HG02571 (cell line): Measurements from ENCODE around the gene LST1.

Experiments used
- ATAC-seq: cut with Tn5 transposase; IDR thresholded peaks from one replicate; pipeline ENCODE4 v1.9.1; 2021; ENCODE audit warnings: mild to moderate bottlenecking, moderate library complexity; ENCODE audit not compliant: unreplicated experiment

The LST1 gene

DNA sequence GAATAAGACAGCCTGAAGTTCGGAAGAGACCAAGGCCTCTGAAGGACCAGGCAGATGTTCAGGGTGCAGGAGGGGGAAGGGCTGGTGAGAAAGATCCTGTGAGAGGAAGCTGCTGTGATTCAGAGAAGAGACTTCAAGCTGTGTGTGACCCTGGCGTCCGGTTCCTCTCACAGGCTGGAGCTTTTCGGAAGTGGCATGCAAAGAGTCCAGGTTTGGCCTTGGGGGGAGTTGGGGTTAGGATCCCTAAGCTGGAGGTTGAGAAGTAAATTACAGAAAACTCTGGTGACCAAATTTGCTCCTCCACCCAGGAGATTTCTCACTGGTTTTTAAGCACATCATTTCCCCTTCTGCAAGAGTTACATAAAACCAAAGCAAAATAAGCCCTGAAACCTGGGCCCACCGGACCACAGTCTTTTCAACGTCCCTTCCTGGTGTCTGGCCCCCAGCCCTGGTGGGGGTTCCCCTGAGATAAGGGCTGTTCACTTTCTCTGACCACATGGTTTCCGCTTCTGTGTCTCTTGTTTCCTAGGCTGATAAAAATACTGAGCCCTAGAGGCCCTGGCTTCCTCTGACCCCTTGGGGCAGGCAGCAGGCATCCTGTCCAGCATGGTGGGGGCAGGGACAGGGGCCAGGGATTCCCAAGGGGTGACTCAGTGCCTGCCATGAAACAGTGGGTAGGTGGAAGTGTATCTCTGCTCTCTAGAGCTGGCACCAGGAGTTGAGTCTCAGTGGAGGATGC lies 25.9 kb upstream of the LST1 start:
- no peak for ATAC-seq

DNA sequence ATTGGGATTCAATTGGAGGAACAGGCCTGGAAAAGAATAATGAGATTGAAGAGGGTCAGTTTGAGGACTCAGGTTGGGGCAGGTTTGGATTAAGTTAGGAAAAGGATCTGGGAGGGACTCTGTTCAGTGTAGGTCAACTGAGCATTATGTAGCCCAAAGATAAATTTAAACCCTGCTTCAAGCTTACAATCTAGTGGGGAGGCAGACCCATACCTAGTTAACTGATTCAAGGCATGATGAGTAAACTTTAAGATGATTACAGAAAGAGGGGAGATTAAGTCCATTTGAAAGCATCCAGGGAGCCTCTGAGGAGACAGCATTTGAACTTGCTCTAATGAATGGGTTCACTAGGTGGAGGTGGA lies 25.4 kb upstream of the LST1 start:
- ATAC-seq, result no peak

DNA sequence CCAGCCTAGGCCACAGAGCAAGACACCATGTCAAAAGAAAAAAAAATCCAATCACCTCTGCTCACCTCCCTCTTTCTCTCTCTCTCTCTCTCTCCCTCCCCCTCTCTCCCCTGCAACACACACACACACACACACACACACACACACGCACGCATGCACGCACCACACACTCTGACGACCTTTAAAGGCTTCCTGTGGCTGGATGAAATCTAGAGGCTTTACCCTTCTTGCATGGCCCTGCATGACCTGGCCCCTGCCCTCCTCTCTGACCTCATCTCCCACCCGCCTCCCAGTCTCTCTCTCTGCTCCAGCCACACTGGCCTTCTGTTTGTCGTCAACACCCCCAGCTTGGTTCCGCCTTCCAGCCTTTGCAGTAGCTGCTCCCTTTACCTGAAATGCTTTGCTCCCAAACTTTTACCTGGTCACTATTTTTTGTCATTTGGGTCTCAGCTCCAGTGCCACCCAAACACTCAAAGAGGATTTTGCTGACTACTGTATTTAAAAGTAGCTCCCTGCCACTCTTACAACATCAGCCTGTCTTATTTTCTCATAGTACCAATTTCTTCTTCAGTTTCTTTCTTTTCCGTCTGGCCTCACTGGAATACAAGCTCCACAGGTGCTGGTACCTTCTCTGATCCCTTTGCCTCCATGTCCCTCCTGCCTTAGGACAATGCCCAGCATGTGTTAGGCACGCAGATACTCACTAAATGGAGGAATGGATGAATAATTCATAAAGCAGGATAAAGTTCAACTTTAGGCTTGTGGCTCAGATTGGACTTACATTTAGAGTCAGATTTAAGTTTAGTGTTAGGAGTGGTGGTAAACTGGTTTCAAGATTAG lies 18.3 kb upstream of the LST1 start:
- no peak for ATAC-seq

DNA sequence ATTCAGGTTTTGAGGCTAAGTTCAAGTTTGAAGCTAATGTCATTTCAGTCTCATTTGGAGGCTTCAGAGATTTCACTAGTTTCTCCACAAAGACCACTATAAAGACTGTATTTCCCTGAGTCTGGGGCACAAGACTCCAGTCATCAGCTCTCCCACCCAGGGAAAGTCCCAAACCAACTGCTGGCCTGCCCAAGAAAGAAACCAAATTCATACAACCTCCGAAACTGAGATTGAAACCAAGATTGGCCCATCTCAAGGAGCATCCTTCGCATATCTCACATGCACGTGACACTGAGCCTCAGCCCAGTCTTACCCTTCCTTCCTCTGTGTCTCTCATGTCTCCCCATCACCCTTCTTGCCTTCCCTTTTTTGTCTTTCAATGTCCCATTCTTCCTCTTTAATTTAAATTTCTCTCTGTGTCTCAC lies 17.5 kb upstream of the LST1 start:
- ATAC-seq, result peak; percentile 57

DNA sequence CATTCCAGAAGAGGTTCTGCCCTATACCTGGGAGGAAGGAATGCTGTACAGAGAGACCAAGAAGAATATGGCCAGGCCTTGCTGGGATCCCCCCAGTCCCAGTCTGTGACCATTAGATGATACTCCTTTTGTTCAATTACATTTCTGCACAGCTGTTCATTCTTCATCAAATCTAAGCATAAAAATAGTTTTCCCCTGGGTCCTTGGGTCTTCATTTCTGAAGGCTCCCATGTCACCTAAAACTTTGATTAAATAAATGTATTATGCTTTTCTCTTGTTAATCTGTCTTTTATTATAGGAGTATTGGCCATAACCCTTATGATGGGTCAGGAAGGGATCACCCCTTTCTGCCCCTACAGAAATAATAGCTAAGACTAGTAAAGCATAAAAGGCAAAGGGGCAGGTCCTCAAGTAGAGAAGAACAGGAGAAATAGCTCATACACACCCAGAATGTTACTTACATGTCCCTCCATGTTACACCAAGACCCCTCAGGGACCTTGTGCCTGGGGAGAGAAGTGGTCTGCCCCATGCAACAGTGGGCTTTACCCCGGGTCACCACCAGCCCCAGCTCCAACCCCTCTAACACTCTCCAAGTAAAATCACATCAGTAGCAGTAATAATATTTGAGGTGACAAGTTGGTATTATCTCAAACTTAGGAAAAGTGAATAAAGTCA lies 16.1 kb upstream of the LST1 start:
- ATAC-seq, result no peak

DNA sequence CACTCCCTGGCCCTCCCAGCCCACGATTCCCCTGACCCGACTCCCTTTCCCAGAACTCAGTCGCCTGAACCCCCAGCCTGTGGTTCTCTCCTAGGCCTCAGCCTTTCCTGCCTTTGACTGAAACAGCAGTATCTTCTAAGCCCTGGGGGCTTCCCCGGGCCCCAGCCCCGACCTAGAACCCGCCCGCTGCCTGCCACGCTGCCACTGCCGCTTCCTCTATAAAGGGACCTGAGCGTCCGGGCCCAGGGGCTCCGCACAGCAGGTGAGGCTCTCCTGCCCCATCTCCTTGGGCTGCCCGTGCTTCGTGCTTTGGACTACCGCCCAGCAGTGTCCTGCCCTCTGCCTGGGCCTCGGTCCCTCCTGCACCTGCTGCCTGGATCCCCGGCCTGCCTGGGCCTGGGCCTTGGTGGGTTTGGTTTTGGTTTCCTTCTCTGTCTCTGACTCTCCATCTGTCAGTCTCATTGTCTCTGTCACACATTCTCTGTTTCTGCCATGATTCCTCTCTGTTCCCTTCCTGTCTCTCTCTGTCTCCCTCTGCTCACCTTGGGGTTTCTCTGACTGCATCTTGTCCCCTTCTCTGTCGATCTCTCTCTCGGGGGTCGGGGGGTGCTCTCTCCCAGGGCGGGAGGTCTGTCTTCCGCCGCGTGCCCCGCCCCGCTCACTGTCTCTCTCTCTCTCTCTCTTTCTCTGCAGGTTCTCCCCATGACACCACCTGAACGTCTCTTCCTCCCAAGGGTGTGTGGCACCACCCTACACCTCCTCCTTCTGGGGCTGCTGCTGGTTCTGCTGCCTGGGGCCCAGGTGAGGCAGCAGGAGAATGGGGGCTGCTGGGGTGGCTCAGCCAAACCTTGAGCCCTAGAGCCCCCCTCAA lies 13.8 kb upstream of the LST1 start, which contains the start of gene LTA:
LTA (plus strand) TSS at position 249 of the 871 bp plus-strand sequence; CDS start at position 703, 454 bp downstream.
- ATAC-seq, result no peak

DNA sequence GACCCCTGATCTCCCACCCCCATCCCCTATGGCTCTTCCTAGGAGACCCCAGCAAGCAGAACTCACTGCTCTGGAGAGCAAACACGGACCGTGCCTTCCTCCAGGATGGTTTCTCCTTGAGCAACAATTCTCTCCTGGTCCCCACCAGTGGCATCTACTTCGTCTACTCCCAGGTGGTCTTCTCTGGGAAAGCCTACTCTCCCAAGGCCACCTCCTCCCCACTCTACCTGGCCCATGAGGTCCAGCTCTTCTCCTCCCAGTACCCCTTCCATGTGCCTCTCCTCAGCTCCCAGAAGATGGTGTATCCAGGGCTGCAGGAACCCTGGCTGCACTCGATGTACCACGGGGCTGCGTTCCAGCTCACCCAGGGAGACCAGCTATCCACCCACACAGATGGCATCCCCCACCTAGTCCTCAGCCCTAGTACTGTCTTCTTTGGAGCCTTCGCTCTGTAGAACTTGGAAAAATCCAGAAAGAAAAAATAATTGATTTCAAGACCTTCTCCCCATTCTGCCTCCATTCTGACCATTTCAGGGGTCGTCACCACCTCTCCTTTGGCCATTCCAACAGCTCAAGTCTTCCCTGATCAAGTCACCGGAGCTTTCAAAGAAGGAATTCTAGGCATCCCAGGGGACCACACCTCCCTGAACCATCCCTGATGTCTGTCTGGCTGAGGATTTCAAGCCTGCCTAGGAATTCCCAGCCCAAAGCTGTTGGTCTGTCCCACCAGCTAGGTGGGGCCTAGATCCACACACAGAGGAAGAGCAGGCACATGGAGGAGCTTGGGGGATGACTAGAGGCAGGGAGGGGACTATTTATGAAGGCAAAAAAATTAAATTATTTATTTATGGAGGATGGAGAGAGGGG lies 12.6 kb upstream of the LST1 start:
- ATAC-seq, result no peak

DNA sequence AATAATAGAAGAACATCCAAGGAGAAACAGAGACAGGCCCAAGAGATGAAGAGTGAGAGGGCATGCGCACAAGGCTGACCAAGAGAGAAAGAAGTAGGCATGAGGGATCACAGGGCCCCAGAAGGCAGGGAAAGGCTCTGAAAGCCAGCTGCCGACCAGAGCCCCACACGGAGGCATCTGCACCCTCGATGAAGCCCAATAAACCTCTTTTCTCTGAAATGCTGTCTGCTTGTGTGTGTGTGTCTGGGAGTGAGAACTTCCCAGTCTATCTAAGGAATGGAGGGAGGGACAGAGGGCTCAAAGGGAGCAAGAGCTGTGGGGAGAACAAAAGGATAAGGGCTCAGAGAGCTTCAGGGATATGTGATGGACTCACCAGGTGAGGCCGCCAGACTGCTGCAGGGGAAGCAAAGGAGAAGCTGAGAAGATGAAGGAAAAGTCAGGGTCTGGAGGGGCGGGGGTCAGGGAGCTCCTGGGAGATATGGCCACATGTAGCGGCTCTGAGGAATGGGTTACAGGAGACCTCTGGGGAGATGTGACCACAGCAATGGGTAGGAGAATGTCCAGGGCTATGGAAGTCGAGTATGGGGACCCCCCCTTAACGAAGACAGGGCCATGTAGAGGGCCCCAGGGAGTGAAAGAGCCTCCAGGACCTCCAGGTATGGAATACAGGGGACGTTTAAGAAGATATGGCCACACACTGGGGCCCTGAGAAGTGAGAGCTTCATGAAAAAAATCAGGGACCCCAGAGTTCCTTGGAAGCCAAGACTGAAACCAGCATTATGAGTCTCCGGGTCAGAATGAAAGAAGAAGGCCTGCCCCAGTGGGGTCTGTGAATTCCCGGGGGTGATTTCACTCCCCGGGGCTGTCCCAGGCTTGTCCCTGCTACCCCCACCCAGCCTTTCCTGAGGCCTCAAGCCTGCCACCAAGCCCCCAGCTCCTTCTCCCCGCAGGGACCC lies 11.7 kb upstream of the LST1 start:
- ATAC-seq, result no peak

DNA sequence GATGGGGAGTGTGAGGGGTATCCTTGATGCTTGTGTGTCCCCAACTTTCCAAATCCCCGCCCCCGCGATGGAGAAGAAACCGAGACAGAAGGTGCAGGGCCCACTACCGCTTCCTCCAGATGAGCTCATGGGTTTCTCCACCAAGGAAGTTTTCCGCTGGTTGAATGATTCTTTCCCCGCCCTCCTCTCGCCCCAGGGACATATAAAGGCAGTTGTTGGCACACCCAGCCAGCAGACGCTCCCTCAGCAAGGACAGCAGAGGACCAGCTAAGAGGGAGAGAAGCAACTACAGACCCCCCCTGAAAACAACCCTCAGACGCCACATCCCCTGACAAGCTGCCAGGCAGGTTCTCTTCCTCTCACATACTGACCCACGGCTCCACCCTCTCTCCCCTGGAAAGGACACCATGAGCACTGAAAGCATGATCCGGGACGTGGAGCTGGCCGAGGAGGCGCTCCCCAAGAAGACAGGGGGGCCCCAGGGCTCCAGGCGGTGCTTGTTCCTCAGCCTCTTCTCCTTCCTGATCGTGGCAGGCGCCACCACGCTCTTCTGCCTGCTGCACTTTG lies 10.7 kb upstream of the LST1 start, which contains the start of gene TNF:
TNF (plus strand) TSS at position 231 of the 567 bp plus-strand sequence; CDS start at position 408, 177 bp downstream.
- no peak for ATAC-seq

DNA sequence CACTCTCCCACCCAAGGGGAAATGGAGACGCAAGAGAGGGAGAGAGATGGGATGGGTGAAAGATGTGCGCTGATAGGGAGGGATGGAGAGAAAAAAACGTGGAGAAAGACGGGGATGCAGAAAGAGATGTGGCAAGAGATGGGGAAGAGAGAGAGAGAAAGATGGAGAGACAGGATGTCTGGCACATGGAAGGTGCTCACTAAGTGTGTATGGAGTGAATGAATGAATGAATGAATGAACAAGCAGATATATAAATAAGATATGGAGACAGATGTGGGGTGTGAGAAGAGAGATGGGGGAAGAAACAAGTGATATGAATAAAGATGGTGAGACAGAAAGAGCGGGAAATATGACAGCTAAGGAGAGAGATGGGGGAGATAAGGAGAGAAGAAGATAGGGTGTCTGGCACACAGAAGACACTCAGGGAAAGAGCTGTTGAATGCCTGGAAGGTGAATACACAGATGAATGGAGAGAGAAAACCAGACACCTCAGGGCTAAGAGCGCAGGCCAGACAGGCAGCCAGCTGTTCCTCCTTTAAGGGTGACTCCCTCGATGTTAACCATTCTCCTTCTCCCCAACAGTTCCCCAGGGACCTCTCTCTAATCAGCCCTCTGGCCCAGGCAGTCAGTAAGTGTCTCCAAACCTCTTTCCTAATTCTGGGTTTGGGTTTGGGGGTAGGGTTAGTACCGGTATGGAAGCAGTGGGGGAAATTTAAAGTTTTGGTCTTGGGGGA lies 10.0 kb upstream of the LST1 start:
- ATAC-seq, result no peak

DNA sequence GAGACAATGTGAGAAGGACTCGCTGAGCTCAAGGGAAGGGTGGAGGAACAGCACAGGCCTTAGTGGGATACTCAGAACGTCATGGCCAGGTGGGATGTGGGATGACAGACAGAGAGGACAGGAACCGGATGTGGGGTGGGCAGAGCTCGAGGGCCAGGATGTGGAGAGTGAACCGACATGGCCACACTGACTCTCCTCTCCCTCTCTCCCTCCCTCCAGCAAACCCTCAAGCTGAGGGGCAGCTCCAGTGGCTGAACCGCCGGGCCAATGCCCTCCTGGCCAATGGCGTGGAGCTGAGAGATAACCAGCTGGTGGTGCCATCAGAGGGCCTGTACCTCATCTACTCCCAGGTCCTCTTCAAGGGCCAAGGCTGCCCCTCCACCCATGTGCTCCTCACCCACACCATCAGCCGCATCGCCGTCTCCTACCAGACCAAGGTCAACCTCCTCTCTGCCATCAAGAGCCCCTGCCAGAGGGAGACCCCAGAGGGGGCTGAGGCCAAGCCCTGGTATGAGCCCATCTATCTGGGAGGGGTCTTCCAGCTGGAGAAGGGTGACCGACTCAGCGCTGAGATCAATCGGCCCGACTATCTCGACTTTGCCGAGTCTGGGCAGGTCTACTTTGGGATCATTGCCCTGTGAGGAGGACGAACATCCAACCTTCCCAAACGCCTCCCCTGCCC lies 9.0 kb upstream of the LST1 start:
- no peak for ATAC-seq

DNA sequence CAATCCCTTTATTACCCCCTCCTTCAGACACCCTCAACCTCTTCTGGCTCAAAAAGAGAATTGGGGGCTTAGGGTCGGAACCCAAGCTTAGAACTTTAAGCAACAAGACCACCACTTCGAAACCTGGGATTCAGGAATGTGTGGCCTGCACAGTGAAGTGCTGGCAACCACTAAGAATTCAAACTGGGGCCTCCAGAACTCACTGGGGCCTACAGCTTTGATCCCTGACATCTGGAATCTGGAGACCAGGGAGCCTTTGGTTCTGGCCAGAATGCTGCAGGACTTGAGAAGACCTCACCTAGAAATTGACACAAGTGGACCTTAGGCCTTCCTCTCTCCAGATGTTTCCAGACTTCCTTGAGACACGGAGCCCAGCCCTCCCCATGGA lies 8.5 kb upstream of the LST1 start:
- no peak for ATAC-seq

DNA sequence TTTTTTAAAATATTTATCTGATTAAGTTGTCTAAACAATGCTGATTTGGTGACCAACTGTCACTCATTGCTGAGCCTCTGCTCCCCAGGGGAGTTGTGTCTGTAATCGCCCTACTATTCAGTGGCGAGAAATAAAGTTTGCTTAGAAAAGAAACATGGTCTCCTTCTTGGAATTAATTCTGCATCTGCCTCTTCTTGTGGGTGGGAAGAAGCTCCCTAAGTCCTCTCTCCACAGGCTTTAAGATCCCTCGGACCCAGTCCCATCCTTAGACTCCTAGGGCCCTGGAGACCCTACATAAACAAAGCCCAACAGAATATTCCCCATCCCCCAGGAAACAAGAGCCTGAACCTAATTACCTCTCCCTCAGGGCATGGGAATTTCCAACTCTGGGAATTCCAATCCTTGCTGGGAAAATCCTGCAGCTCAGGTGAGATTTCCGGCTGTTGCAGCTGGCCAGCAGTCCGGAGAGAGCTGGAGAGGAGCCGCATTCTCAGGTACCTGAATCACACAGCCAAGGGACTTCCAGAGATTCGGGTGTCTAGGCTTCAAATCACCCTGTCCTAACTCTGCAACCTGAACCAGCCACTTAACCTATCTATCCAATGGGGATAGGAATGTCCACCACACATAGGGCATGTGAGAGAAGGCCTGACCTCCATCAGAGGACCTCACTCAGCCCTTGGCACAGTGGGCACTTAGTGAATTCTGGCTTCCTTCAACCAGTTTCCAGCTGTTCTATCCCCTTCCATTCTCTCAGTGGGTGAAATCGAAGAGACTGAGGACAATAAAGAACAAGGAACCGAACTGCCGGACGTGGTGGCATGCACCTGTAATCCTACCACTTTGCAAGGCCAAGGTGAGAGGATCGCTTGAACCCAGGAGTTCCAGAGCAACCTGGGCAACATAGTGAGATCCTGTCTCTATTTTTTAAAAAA lies 7.6 kb upstream of the LST1 start:
- no peak for ATAC-seq

DNA sequence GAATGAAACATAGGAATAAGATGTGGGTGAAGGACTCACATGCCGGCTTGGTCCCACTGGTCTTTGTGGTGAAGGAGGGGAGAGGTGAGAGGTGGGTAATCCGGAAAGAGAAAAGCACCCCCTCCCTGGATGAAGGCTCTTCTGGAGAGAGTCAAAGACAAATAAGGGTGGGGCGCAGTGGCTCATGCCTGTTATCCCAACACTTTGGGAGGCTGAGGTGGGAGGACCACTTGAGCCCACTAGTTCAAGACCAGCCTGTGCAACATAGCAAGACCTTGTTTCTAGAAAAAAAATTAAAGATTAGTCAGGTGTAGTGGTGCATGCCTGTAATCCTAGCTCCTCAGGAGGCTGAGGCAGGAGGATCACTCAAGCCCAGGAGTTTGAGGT lies 7.0 kb upstream of the LST1 start:
- ATAC-seq, result no peak

DNA sequence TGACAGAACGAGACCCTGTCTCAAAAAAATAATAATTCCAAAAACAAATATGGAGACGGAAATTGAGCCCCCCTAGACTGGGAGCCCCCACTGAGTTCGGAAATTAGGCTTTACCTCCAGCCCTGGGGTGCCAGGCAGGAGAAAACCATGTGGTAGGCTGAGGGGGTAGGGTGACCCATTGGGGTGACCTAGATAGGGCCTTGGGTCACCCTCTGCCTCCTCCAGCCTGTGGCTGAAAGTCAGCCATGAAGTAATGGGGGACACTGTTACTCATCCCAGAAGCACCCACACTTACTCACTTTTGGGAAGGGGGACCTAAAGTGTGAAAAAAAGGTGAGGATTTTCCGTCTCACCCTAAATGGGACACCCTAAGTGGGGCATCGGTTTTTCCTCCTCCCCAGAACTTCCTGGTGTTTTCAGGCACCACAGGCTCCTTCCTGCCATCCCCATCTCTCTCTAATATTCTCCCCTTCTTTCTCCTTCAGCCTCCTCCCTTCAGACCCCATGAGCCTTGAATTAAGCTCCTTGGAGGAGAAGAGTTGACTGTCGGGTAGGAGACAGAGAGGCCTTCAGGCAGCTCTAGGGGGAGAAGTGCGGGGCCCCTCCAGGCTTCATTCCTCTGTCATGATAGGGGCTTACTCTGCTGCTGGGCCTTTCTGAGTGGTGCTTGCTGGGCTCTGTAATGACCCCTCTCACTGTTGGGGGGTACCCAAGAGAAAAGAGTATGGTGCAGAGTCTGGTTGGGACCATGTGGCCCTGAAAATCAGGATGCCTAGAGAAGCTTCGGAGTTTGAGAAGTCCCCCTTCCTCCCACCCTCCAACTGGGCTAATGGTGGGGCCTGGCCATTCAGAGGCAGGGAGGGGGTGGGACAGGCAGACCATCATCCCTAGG lies 6.3 kb upstream of the LST1 start:
- no peak for ATAC-seq
